Head of caudate nucleus (tissue), 42 donors: ENCODE results near the gene PDGFB.

Experiments
- DNase-seq, 42 donors: peaks; one replicate each; pipeline versions ENCODE4 v3.0.0 to v3.0.0-alpha.2; 2020 to 2021; ENCODE audit warnings: mixed read lengths in 7 of 42
- intact Hi-C: fragments of 100-400 bp; cut with DNase I; formaldehyde crosslinking; loops from one replicate; pipeline ENCODE4 v1.15.0; 2022

PDGFB gene

GRCh38 chr22:39232806-39233709 is 11.7 kb downstream of the PDGFB start:
- intact Hi-C loops, result no loop called here
- peak in 9 of 42 donors; percentile 32 to 68 (median 48) for DNase-seq

DNA sequence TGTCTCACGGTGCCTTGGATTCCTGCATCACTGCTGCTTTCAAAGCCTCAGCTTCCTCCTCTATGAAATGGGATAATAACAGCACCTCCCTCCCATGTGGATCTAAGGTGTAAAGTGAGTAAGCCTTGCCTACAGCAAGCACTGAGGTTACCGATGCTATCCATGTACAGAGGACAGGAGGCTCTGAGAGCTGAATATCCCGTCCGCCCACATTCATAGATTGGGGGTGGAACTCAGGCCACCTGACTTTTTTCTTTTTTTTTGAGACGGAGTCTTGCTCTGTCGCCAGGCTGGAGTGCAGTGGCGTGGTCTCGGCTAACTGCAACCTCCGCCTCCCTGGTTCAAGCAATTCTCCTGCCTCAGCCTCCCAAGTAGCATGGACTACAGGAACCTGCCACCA is 12.5 kb downstream of the PDGFB start:
- DNase-seq, result no peak
- intact Hi-C loops, result no loop called here

GRCh38 chr22:39231197-39231950 is 13.4 kb downstream of the PDGFB start:
- DNase-seq, result no peak
- intact Hi-C loops, result no loop called here

- no peak for DNase-seq
- intact Hi-C loops, result no loop called here
Measured at GRCh38 chr22:39230261-39231196, 14.3 kb downstream of the PDGFB start.

- intact Hi-C loops, result no loop called here
- DNase-seq, result no peak
Measured at GRCh38 chr22:39229688-39230260, 15.0 kb downstream of the PDGFB start.

DNA sequence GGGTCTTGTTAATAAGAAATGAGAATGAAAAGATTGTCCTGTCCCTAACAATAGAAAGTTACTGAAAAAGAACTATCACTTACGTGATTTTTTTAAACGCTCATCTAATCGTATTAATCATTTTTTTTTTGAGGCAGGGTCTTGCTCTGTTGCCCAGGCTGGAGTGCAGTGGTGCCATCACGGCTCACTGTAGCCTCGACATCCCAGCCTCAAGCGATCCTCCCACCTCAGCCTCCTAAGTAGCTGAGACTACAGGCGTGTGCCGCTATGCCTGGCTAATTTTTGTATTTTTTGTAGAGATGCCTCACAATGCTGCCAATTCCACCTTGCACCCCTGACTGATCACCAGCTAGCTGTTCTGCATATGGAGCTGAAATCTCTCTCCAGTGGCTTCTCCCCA is 15.7 kb downstream of the PDGFB start:
- DNase-seq, result no peak
- intact Hi-C loops, result no loop called here

- no peak for DNase-seq
- intact Hi-C loops, result no loop called here
Measured at GRCh38 chr22:39227542-39228272, 17.1 kb downstream of the PDGFB start.

GRCh38 chr22:39226353-39226752 is 18.4 kb downstream of the PDGFB start:
- no peak for DNase-seq
- intact Hi-C loops, result no loop called here

GRCh38 chr22:39225591-39225990 is 19.2 kb downstream of the PDGFB start:
- intact Hi-C loops, result no loop called here
- no peak for DNase-seq

DNA sequence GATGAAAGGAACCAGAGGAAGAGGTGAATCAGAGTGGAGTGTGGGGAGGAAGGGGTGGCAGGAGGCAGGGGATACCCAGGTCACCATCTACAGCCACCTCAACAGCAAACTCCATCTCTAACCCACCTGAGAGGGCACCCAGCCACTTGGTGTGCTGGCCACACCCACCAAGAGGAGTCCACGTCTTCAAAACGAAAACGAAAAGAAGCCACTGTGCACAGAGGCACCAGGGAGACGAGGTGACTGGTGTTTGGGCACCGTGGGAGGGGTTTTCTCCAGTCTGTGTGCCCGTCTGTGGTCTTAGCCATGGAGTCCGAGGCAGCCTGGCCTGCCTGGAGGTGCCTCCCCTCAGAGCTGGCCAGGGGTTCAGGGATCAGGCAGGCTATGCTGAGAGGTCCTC is 20.2 kb downstream of the PDGFB start:
- intact Hi-C loops, result no loop called here
- DNase-seq, result no peak

DNA sequence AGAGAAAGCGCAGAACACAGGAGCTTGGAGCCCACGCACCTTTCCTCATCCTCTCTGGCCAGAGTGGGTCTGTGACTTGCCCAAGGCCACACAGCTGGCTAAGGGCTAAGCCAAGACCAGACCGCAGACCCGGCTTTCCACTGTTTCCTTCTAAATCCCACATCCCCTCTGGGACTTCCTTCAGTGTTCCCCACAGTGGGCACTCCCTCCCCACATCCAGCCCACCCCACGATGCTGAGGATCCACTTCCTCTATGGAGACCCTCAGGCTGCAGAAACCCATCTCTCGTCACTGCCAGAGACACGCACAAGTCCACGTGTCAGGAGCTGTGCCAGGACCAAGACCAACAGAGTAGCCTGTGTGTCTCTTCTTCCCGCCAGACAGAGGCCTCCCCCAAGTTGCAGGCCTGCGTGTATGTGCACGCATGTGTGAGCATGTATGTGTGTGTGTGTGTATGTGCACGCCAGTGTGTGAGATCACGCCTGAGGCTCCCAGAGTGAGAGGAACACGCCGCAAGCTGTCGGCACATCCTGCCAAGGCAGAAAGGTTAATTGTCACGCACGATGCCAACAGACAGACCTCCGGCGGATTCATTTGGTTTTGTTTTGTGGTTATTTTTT is 21.6 kb downstream of the PDGFB start:
- no peak for DNase-seq
- intact Hi-C loops, result no loop called here

DNA sequence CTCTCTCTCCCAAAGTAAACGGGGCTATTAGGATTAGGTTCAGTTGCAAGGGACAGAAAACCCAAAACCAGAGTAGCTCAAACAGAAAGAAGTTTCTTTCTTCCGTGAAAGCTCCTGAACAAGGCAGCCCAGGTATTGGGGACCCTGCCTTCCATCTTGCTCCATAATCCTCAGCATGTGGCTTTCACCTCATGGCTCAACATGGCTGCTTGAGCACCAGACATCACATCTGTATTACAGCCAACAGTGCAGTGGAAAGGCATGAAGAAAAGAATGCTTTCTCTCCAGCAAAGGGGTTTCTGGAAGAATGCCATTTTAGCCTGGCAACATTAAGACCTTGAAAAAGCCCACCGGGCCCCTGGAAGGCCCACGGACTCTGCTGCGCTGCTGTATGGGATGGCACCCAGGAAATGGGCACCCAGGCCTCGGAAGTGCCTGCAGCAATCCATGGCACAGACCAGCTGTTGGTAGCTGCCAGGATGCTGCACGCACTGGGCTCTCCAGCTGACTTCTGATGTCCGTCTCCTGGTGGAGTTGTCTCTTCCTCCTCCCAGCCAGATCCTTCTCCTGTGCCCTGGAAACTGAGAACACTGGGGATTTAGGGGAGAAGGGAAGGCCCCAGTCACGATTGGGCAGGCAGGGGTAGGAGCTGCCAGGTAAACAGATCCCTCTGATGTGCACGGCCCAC is 22.6 kb downstream of the PDGFB start:
- intact Hi-C loops, result no loop called here
- DNase-seq, result no peak

GRCh38 chr22:39220890-39221850 is 23.6 kb downstream of the PDGFB start:
- DNase-seq, result no peak
- intact Hi-C loops, result no loop called here

- intact Hi-C loops, result no loop called here
- no peak for DNase-seq
Measured at GRCh38 chr22:39220450-39220849, 24.3 kb downstream of the PDGFB start.

DNA sequence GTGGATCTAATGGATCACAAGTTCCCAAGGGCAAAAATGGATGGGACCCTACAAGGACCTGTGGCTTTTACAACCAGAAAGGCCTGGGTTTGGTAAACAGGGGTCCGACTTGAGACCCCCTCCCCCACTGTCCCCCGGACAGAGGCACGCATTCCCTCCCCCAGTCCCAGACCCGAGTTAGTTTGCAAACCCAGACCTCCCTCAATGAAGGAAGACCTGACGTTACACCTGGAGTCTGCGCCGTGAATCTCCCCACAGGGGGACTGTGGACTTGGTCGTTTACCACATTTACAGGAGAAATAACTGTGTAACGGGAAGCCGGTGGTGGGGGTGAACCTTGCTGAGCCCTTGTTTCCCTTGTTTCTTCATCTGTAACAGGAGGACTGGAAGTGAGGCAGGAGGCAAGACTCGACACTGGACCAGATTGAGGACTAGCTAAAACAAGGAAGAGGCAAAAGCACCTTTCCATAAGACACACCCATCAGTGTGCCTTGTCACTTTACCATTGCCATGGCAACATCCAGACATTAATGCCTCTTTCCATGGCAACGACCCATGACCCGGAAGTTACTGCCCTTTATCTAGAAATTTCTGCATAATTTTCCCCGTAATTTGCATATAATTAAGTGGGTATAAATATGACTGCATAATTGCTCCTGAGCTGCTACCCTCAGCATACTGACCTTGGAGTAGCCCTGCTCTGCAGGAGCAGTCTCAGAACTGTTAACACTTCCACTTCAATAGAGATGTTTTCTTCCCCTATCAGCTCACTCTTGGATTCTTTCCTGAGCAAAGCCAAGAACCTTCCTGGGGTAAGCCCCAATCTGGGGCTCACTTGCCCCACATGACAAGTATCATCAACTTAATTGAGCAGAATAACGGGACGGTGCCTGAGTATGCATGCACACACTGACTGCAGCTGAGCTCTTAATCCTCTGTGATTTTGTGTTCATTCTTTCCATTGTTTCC is 25.4 kb downstream of the PDGFB start:
- intact Hi-C loops, result no loop called here
- DNase-seq, result peak in 5 of 42 donors; percentile 10 to 29 (median 17)
